ENCODE data around the gene CCDC8.
"Not testable (repeated sequence)": the region's sequence is repeated elsewhere in the genome, so short reads cannot be mapped to it uniquely, and the experiment has no call there.

Gene CCDC8

DNA sequence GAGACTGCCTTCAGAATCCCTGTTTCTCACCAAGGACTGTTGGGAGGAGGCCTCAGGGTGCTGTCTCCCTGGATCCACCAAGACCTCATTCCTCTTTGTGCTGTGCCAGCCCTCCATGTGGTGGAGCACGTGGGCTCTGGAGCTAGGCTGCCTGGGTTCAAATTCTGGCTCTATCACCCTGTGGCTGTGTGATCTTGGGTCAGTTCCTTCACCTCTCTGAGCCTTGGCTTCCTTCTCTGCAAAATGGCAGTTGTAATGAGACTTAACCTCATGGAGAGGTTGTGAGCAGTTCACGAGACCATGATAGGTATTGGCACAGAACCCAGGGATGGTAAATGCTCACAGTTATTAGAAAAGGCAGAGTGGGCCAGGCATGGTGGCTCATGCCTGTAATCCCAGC, 9.0 kb upstream of the CCDC8 start:
- H3K27ac ChIP-seq, result no peak overlapping the region

DNA sequence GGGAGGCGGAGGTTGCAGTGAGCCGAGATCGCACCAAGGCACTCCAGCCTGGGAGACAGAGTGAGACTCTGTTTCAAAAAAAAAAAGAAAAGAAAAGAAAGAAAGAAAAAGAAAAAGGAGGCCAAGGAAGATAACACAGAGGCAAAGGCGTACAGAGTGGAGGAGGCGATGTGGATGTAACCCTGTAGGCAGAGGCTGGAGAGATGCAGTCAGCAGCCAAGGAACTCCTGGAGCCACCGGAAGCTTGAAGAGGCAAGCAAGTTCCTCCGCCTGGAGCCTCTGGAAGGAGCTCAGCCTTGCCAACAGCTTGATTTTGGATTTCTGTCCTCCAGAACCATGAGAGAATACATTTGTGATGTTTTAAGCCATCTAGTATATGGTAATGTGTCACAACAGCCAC, 6.7 kb upstream of the CCDC8 start:
- H3K27ac ChIP-seq, result no peak overlapping the region
- TF ChIP-seq, protein P1, sequence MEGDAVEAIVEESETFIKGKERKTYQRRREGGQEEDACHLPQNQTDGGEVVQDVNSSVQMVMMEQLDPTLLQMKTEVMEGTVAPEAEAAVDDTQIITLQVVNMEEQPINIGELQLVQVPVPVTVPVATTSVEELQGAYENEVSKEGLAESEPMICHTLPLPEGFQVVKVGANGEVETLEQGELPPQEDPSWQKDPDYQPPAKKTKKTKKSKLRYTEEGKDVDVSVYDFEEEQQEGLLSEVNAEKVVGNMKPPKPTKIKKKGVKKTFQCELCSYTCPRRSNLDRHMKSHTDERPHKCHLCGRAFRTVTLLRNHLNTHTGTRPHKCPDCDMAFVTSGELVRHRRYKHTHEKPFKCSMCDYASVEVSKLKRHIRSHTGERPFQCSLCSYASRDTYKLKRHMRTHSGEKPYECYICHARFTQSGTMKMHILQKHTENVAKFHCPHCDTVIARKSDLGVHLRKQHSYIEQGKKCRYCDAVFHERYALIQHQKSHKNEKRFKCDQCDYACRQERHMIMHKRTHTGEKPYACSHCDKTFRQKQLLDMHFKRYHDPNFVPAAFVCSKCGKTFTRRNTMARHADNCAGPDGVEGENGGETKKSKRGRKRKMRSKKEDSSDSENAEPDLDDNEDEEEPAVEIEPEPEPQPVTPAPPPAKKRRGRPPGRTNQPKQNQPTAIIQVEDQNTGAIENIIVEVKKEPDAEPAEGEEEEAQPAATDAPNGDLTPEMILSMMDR (IDR thresholded peaks at IDR 0.05), result no peak
- no peak for TF ChIP-seq ZFX (IDR thresholded peaks at IDR 0.05; ENCODE audit: borderline replicate concordance)

More for the DNA sequence above, 9.0 kb upstream of the CCDC8 start:
- TF ChIP-seq, protein P1 (IDR thresholded peaks at IDR 0.05), result no peak
- TF ChIP-seq ZFX (IDR thresholded peaks at IDR 0.05; ENCODE audit: borderline replicate concordance), result no peak

DNA sequence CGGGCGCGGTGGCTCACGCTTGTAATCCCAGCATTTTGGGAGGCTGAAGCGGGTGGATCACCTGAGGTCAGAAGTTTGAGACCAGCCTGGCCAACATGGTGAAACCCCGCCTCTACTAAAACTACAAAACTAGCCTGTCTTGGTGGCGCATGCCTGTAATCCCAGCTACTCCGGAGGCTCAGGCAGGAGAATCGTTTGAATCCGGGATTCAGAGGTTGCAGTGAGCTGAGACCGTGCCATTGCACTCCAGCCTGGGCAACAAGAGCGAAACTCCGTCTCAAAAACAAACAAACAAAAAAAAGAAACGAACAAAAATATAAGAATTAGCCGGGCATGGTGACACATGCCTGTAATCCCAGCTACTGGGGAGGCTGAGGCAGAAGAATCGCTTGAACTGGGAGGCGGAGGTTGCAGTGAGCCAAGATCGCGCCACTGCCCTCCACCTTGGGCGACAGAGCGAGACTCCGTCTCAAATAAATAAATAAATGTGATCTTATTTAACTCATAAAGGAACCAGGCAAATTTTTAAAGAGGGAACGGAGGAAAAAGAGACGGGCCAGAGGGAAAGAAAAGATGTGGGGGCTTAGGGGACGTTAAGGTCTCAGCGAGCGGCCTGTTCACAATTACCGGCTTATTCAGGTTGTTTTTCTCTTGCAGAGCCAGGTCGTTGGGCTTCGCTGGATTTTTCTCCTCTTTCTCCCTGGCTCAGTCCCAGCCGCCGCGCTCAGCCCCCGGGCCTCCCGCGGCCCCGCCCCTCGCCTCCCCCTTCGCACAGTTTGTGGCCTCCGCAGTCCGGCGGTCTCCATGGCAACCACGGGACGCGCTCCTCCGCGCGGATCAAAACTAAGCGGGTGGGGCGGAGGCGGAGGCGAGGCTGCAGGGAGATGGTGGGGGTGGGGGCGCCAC, 2.7 kb upstream of the CCDC8 start:
- peak overlapping the region; percentile 37; the same call in 1 of the 2 replicates for H3K27ac ChIP-seq

DNA sequence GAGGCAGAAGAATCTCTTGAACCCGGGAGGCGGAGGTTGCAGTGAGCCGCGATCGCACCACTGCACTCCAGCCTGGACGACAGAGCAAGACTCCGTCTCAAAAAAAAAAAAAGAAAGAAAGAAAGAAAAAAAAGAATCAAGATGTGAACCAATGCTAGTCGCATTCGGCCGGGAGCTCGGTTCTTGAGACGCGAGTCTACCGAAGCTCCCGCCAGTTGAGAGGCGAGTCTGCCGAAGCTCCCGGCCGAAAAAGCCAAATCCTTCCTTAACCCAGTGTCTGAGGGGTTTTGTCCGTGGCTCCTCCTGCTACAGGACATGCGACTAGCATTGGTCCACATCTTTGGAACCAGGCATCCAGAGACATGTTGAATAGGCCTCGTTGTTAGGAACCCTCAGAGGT, 1.5 kb upstream of the CCDC8 start:
- not testable (repeated sequence) for H3K27ac ChIP-seq

DNA sequence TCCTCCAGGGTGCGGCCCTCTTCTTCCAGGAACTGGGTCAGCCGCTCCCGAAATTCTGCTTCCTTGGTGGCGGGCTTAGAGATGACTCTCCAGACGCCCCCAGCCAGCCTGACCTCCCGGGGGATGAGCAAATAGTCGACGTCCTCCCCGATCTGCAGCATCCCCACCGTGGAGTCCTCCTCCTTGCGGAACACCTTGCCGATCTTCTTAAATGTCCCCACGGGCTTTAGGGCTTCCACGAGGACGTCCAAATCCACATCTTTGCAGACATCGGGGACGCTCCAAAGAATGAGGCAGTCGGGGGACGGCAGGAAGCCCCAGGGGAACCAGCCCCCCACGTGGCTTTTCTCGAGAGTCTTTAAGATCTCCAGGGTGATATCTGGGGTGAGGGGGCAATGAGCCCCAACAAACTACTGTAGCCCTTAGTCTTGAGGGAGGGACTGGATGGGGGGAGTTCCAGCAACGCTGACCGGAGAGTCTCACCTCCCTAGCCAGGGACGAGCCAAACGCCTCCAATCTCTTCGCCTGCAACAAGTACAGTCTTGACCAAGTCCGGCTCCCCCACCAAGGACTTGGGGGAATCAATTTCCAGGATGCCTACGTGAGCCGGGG, 608 bp downstream of the CCDC8 start:
- TF ChIP-seq ZFX (IDR thresholded peaks at IDR 0.05; ENCODE audit: borderline replicate concordance), result no peak
- TF ChIP-seq, protein P1 (IDR thresholded peaks at IDR 0.05), result no peak
- H3K27ac ChIP-seq, result no peak overlapping the region

DNA sequence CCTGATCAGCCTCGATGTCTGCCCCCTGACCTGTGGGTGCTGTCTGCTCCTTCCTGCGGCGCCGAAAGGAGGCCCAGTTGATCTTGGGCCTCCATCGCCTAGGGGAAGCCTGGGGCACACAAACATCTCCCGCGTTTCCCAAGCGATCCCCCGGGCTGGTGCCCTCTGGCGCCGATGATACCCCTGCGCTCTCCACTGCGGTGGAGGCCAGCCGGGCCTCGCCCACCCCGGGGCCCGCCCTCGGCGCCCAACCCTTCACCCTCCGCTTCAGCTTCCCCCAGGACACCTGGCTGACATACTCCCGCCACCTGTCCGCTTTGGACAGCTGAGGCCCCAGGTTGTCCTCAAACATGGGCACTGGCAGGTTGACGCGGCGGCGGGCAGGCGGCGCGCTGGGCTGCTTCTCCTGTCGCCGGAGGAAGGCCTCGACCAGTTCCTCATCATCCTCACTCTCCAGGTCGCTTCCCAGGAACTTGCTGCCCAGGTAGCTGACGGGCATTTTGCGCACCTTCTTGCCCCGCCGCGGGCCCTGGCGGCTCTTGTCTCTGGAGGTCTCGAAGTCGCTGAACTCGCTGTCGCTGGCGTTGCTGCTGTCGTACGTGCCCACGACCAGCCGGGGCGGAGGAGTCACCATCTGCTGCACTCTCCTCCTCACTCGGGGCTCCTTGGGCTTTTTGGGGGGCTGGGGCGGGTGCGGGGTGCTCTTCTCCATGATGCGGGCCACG, 1.3 kb downstream of the CCDC8 start:
- no peak overlapping the region for H3K27ac ChIP-seq
- no peak for TF ChIP-seq ZFX (IDR thresholded peaks at IDR 0.05; ENCODE audit: borderline replicate concordance)
- TF ChIP-seq, protein P1 (IDR thresholded peaks at IDR 0.05), result no peak

DNA sequence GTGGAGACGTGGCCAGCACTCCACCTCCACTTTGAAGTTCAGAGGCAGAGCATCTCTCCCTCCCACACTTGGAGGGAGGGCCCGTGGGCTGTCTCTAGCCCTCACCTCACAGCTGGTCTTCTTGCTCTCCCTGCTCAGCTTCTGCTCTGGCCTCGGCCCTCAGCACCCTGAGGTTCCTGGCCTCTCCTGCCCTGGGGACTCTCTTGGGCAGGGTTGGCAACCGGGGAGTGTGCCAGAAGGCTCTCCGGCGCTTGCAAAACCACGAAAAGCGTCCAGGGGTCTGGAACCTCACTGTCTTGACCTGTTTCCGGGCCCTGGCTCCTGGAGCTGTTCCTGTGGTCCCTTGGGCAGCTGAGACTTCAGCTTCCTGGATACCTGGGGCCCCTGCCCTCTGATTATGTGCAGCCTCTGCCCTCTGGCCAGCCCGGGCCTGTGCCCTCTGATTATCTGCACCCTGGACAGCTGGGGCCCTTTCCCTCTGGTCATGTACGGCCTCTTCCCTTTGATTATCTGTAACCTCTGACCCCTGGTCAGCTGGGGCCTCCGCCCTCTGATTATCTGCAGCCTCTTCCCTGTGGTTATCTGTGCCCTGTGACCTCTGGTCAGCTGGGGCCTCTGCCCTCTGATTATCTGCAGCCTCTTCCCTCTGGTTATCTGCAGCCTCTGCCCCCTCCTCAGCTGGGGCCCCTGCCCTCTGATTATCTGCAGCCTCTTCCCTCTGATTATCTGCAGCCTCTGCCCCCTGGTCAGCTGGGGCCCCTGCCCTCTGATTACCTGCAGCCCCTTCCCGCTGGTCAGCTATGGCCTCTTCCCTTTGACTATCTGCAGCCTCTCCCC, 2.1 kb downstream of the CCDC8 start:
- no peak for TF ChIP-seq ZFX (IDR thresholded peaks at IDR 0.05; ENCODE audit: borderline replicate concordance)
- TF ChIP-seq, protein P1 (IDR thresholded peaks at IDR 0.05), result no peak
- H3K27ac ChIP-seq, result no peak overlapping the region
